MM.1S (cell line): Measurements from ENCODE around the gene AP5Z1.

Source experiments
- DNase-seq: peaks from one replicate; pipeline ENCODE4 v3.0.0-alpha.2; 2015
- H2AFZ ChIP-seq: fragments of 300-600 bp; sonication (generic); 2 replicates; pipeline ENCODE4 v1.6.0; 2016; ENCODE audit warnings: antibody characterized with exemption, low read length
- H3F3A ChIP-seq: fragments of 300-600 bp; sonication (generic); 2 replicates; pipeline ENCODE4 v1.6.1; 2016; ENCODE audit warnings: mild to moderate bottlenecking, antibody characterized with exemption, low read length, moderate library complexity, mixed read lengths; ENCODE audit not compliant: insufficient read depth
- H3K27ac ChIP-seq: fragments of 300-600 bp; sonication (generic); 2 replicates; pipeline ENCODE4 v1.5.1; 2016; ENCODE audit warnings: mild to moderate bottlenecking, low read length
- H3K27me3 ChIP-seq: fragments of 300-600 bp; sonication (generic); replicated peaks from 2 replicates; pipeline ENCODE4 v1.6.0; 2016; ENCODE audit warnings: low read length; ENCODE audit not compliant: insufficient read depth
- H3K36me3 ChIP-seq: fragments of 300-600 bp; sonication (generic); replicated peaks from 2 replicates; pipeline ENCODE4 v1.6.1; 2016; ENCODE audit warnings: mild to moderate bottlenecking, low read length, mixed read lengths; ENCODE audit not compliant: insufficient read depth
- H3K4me1 ChIP-seq: fragments of 300-600 bp; sonication (generic); 2 replicates; pipeline ENCODE4 v1.6.1; 2016; ENCODE audit warnings: low read length, mixed read lengths
- H3K4me2 ChIP-seq: fragments of 300-600 bp; sonication (generic); 2 replicates; pipeline ENCODE4 v1.6.0; 2016; ENCODE audit warnings: low read depth, low read length
- H3K4me3 ChIP-seq: fragments of 300-600 bp; sonication (generic); 2 replicates; pipeline ENCODE4 v1.5.1; 2016; ENCODE audit warnings: low read length, mixed read lengths
- H3K79me2 ChIP-seq: fragments of 300-600 bp; sonication (generic); 2 replicates; pipeline ENCODE4 v1.6.1; 2016; ENCODE audit warnings: mixed run types, low read length, mixed read lengths
- H3K9ac ChIP-seq: fragments of 300-600 bp; sonication (generic); 2 replicates; pipeline ENCODE4 v1.6.1; 2016; ENCODE audit warnings: low read length, mixed read lengths
- H3K9me2 ChIP-seq: fragments of 300-600 bp; sonication (generic); replicated peaks from 2 replicates; pipeline ENCODE4 v1.6.1; 2016; ENCODE audit warnings: mild to moderate bottlenecking, low read length, mixed read lengths; ENCODE audit not compliant: insufficient read depth
- H3K9me3 ChIP-seq: fragments of 300-600 bp; sonication (generic); replicated peaks from 2 replicates; pipeline ENCODE4 v1.6.1; 2016; ENCODE audit warnings: mild to moderate bottlenecking, low read length, mixed read lengths; ENCODE audit not compliant: insufficient read depth
- H4K20me1 ChIP-seq: fragments of 300-600 bp; sonication (generic); 2 replicates; pipeline ENCODE4 v1.6.1; 2016; ENCODE audit warnings: mild to moderate bottlenecking, low read length, moderate library complexity, mixed read lengths; ENCODE audit not compliant: insufficient read depth
- CTCF ChIP-seq: fragments of 300-600 bp; sonication (generic); IDR thresholded peaks from 2 replicates; pipeline ENCODE4 v1.5.1; 2016; ENCODE audit warnings: antibody characterized with exemption, low read length, mixed read lengths
- EZH2 ChIP-seq: fragments of 300-600 bp; sonication (generic); optimal IDR thresholded peaks from 2 replicates; pipeline ENCODE3; 2017; ENCODE audit warnings: low read depth, mild to moderate bottlenecking, antibody characterized with exemption, low read length, mixed read lengths
- EZH2phosphoT487 ChIP-seq: fragments of 300-600 bp; sonication (generic); IDR thresholded peaks from 2 replicates; pipeline ENCODE4 v1.6.1; 2018; ENCODE audit warnings: antibody characterized with exemption, low read length

The AP5Z1 gene

GRCh38 chr7:4798706-4799235 lies 23.3 kb downstream of the AP5Z1 start:
- Histone ChIP-seq H2AFZ (peak overlapping the region; percentile 78), H3K36me3 (no peaks in the 10 kb centered on the region), H3K4me1 (no peaks in the 10 kb centered on the region), H3K4me3 (no peak overlapping the region), H3K27ac (no peak overlapping the region), H3K9me3 (no peaks in the 10 kb centered on the region), H4K20me1 (no peaks in the 10 kb centered on the region), H3K27me3 (peaks cover 2% of the 10 kb centered on the region), H3K4me2 (peak overlapping the region; percentile 49; the same call in 1 of the 2 replicates), H3K79me2 (no peaks in the 10 kb centered on the region), H3K9me2 (no peaks in the 10 kb centered on the region), H3F3A (no peaks in the 10 kb centered on the region), H3K9ac (no peak overlapping the region)
- TF ChIP-seq CTCF = no peak
- no peak for TF ChIP-seq EZH2phosphoT487
- TF ChIP-seq EZH2 = no peak
- DNase-seq = no peak

GRCh38 chr7:4799508-4800268 lies 24.3 kb downstream of the AP5Z1 start:
- H3K79me2 ChIP-seq = no peaks in the 10 kb centered on the region
- TF ChIP-seq EZH2phosphoT487 (no peak), CTCF (no peak), EZH2 (no peak)
- no peaks in the 10 kb centered on the region for H3K9me2 ChIP-seq
- H4K20me1 ChIP-seq = no peaks in the 10 kb centered on the region
- no peaks in the 10 kb centered on the region for H3K9me3 ChIP-seq
- H3K36me3 ChIP-seq = no peaks in the 10 kb centered on the region
- no peaks in the 10 kb centered on the region for H3F3A ChIP-seq
- no peak overlapping the region for H3K4me3 ChIP-seq
- H3K9ac ChIP-seq = no peak overlapping the region
- H3K4me2 ChIP-seq = no peak overlapping the region
- no peak overlapping the region for H3K27ac ChIP-seq
- H3K27me3 ChIP-seq = peaks cover 8% of the 10 kb centered on the region
- H2AFZ ChIP-seq = no peak overlapping the region
- H3K4me1 ChIP-seq = no peaks in the 10 kb centered on the region
- DNase-seq = no peak

GRCh38 chr7:4800487-4800886 lies 25.1 kb downstream of the AP5Z1 start:
- H3K79me2 ChIP-seq = no peaks in the 10 kb centered on the region
- no peaks in the 10 kb centered on the region for H3F3A ChIP-seq
- no peaks in the 10 kb centered on the region for H4K20me1 ChIP-seq
- no peaks in the 10 kb centered on the region for H3K36me3 ChIP-seq
- H2AFZ ChIP-seq = no peak overlapping the region
- H3K4me2 ChIP-seq = no peak overlapping the region
- peaks cover 11% of the 10 kb centered on the region for H3K27me3 ChIP-seq
- no peak overlapping the region for H3K4me3 ChIP-seq
- no peaks in the 10 kb centered on the region for H3K9me3 ChIP-seq
- TF ChIP-seq EZH2 = no peak
- TF ChIP-seq EZH2phosphoT487 = no peak
- no peak for TF ChIP-seq CTCF
- H3K9ac ChIP-seq = no peak overlapping the region
- no peaks in the 10 kb centered on the region for H3K9me2 ChIP-seq
- no peak for DNase-seq
- H3K4me1 ChIP-seq = no peaks in the 10 kb centered on the region
- H3K27ac ChIP-seq = no peak overlapping the region
